Central memory CD4-positive, alpha-beta T cell (primary cell): ENCODE results near the gene STAC.
"Not testable (repeated sequence)": the region's sequence is repeated elsewhere in the genome, so short reads cannot be mapped to it uniquely, and the experiment has no call there.

Source experiments
- DNase-seq: peaks from one replicate; pipeline ENCODE4 v3.0.0; 2022

The STAC gene

DNA sequence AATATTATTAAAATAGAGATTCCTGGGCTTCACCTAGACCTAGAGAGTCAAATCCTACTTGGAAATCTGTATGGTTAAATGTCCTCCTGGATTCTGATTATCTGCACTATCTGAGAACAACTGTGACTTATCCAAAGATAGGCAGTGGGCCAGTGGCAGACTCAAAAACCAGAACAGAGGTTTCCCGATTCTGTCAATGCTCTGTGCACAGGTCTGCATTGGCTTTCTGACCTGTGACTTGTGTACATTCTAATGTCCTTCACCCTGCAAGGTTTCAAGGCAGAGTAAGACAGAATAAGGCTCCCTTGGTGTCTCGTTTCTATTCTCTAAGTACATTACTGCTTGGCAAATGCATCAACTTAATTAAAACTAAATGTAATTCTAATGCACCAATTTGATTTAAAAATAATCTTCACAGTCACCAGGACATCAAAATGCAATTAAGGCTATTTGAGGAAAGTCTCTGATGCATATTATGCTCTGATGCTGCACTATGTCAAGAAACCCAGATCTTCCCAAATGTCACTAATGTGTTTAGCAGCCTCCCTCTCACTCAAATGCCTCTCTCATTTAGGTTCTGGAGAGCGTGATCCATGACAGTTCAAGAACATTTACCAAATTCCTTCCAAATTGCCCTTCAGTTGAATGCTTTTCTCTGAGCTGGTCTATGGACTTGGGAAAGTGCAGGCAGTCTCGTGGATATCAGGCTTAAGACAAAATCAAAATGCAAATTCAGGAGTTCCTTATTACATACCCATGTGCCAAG, 140.1 kb downstream of the STAC start:
- no peak for DNase-seq

DNA sequence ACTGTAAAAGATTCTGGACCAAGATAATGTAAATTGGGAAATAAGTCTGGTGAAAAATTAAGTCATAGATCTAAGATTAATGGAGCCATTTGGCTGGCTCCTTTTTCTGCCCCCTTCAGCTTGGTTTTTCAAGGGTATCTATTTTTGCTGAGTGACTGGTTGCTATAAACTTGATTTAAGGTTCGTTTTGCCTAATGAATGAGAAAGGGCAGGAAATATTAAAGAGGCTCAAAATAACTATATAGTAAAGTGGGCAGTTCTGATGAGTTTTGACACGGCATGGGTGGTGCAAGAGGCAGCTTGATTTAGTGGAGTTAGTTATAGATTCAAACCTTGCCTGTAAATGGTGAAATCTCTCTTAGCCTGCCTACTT, 140.7 kb downstream of the STAC start:
- DNase-seq = no peak

DNA sequence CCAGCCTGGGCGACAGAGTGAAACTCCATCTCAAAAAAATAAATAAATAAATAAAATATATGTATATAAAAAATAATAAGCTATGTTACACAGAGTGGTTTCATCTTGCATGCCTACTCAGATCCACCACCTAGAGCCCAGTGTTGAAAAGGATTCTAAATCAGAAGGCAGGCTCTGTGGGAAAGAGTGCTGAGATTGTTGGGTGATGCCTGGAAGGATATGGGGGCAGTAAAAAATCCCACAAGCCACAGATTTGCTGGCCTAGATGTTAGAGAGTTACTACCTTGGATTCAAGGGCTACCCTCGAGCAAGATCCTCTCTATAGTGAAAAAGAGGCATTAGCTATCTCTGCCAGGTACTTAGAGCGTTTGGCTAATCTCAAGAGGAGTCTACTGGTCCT, 144.3 kb downstream of the STAC start:
- DNase-seq = no peak

DNA sequence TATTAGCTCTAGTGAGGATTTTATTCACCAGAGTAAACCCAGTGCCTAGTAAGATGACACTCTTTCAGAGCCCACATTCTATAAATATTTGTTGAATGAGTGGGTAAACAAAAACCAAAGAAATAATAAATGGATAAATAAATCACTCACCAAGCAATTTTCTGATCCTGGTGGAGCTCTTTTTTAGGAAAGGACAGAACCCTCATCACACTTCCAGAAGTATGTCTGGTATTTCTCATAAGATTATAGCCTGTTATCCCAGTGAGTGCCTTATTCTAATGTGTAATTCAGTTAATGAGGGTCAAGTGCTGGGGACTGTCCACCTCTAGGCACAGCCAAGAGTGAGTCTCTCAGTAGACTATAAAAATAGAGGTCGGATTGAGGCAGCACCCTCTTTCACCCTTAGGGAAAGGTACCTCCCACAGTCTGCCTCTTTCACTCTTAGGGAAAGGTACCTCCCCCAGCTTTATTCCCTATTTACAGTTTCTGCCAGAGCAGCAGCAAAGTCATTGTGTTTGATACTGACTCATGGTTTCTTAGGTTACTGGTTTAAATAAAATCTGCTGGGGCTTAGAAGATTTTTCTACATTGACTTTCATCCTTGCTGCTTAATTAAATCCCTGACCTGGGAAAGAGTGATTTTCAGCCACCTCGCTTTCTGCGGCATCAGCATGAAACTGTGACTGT, 145.0 kb downstream of the STAC start:
- DNase-seq = no peak

DNA sequence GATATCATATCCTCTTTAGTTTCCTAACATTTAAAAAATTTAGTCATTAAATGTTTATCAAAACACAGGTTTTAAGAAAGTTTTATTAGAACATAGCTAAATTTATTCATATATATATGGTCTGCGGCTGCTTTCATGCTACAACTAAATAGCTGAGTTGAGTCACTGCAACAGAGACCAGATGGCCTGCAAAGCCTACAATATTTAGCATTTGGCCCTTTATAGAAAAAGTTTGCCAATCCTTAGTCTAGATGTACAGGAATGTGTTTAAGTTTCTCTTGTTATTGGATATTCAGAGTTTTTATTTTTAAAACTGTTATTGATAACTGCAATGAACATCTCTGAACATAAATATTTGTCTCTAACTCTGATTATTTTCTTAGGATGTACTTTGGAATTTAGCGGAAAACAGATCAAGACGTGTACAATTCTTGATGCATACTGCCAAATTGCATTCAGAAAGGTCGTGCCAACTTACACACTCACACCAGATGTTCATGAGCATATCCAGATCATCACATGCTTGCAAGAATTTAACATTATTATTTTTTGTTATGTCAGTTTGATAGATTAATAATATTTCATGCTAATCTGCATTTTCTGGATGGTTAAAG, 157.9 kb downstream of the STAC start:
- DNase-seq = no peak

DNA sequence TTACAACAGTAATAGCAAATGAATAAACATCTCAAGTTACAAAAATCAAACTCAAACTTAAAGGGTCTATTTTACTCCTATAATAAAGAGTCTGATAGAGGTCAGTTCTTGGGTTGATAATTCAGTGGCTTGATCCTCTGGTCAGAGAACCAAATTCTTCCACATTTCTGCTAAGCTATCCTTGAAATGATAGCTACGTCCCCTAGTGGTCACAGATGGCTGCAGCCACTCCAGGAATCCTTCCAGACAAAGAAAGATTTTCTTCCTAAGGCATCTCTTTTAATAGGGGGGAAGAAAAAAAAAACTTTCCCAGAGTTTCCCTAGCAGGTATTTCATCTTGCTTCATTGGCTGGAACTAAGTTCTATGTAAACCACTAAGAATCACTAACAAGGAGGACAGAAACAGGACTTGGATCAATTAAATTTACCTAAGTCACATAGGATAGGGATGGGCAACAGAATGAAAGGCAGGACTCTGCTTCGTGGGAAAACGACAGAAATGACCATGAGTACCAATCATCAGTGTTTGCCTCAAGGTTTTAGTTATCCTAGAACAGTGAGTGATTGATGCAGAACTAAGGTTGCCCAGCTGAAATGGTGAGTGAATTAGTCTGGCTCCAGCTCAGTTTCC, 160.7 kb downstream of the STAC start:
- DNase-seq = no peak

DNA sequence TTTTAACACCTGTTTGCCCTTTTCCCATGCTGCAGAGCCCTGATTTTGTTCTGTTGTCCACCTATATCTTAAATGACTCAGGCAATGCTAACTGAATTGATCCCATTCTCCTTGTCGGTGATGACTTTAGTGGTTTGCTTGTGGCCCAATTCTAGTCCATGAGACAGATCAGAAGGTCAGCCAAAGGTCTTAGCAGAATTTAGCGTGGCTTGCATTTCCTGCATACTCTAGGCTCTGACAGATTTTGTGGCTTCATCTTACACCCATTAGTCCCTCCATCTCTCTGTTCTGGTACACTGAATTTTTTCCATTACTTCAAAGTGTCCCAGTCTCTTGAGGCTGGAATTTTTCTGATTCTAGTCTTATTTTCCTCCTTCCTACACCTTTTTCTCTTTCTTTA, 161.9 kb downstream of the STAC start:
- no peak for DNase-seq

DNA sequence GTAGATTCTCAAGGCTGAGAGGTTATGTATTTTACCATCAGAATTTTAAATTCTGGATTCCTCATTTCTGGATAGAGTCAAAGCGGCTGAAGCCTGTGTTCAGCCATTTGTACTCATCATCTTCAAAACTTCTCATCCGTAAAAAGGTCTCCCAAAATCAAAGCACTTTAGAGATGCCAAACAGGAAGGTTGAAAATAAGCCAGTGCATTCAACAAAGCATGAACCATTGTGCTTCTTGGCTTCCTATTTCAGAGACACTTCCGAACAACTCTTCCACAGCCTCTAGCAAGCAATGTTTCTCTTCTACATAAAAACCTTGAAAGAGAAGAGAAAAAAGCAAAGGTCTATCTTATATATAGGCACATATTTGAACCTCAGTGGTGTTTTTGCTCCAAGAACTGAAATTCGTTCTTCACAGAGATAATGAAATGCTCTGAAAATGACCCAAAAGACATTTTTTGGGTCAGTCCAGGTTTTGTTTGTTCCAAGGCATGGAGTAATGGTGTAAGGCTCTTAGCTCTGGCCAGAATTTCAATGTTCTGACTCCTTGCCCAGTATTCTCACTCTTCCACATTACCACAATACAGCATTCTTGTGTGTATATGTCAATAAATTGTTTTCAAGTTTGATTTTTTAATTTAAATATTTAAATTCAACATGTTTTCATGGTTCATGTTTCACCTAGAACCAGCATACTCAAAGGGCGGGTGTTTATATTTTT, 163.1 kb downstream of the STAC start:
- DNase-seq = no peak

DNA sequence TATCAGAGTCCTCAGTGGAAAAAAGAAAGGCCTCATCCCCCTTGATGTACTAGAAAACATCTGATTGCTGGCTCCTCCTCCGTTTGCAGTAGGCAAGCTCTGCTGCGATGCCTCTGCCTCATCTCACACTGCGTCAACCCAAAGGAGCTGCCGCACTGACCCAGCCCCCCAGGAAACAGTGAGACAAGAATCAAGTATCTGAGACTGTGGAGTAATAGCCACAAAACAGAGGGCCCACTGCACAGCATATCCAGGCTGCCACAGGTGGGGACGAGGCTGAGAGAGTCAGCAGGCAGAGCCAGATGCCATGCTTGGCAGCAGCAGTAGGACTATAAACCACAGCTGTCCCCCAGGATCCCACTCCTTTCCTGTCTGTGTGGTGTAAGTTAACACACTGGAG, 165.9 kb downstream of the STAC start:
- no peak for DNase-seq

DNA sequence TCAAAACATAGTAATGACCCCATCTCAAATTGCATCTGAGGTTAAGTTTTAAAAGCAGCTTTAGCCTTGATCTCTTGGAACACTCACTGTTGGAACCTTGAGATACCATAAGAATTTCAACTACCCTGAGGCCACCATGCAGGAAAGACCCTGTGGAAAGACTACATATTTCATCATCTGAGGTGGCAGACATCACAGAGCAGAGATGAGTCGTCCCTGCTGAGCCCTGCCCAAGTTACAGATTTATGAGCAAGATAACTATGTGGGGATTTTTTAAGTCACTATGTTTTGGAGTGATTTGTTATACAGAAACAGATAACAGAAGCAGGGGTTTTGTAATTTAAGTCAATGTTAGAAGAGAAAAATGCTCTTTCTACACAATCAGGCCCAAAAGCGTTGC, 168.4 kb downstream of the STAC start:
- DNase-seq = no peak

DNA sequence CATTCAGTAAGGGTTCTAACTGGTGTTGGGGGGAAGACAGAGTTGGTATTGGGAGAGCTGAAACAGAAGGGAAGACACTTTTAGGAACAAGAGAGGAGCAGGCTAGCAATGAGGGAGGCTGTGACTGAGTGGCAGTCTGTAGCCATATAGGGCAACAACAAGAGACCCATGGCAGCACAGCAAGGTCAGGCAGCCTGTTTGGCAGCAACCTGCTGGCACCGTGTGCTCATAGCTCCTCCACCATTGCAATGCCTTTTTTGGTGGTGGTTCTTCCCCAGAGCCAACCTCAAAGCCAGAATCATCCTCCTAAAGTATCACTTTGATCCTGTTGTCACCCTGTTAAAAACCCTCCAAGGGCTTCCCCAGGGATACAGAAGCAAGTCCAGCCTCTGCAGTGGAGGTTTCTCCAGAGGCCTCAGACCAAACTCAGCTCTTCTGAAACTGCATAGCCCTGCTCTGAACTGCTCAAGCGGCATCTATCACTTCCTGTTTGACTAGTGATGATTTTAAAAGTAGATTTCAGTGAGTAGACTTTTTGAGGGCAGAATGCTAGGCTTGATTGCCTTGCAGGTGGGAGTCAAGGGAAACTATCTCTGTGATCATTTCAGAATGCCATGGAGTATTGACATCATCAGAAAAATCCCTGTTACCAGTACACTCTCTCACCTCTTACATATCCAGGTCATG, 176.9 kb downstream of the STAC start:
- DNase-seq = no peak

DNA sequence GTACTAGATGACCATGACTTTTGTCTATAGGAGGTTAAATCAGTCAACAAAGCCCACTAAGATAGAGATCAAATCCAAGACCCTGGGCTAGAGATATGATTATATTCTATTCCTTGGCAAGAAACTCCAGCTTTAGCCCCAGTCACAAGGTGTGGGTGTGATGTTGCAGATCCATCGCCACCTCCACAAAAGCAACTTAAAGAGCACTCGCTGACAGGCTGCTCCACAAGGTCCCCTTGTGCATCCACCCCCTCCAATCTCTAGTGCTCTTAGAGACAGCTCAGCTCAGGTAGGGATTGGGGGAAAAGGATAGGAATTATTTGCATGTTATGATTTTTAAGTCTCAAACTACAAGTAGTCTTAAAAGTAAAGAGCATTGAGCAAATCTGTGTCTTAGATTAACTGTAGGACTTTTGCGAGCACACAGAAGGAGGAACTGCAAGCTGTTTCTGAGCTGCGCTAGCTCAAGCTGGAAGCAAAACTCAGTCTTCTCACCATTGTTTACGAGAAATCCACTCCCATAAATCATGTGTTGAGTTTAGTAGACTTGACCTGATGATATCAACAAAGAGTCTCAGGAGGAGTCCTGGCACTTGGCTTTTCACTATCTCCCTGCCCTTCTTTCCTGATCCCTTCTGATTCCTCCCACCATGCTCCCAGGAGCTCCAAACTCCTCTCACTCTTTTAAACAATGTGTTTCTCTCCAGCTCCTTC, 177.6 kb downstream of the STAC start:
- DNase-seq = no peak

DNA sequence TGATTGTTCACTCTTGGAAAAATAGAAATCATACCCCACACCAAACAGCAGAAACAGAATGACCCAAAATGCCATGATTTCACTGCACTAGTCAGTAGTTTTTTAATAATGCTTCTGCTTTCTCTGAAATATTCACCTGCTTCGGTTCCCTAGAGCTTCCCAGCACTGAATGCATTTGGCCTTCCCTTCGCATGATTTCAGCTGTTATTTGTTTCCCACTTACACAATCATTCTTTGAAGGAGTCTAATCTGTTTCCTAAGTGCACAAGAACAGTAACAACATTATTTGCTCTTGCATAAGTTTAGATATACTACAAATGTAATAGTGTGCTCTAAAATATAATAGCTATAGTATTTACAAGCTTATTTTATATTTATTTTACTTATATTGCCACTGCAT, 178.7 kb downstream of the STAC start:
- DNase-seq = no peak

DNA sequence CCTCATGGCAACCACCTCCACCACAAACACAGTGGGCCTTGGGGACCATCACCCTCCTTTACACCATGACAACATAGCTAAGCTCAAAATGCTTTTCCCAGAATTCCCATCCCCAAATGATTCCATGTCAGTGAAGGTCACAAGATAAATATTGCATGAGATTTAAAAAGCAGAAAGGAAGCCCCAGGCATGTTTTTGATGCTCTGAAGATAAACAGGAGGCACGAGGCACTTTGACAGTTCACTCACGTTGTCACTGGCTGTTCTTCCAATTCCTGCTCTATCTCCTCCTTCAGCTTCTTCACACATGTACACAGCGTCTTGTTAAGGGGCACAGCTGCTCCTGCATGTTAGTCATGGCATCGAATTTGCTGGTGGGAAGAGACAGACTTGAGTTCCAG, 180.4 kb downstream of the STAC start:
- no peak for DNase-seq

DNA sequence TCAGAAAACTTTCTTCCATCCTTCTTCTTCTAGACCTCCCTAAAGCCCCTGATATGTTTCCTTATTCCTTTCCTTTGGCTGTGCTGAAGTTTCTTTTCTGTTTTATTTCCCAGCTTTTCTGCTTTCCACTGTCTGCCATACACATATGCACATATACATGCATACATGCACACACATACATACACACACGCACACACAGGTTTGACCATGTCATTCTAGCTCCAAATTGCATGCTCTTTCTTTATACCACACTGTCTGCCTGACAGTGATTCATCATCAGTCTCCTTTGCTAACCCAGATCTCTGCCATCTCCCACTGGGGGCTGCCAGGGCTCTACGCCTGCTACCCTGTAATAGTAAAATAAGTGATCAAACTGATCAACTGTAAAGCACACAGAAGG, 181.3 kb downstream of the STAC start:
- DNase-seq = no peak

DNA sequence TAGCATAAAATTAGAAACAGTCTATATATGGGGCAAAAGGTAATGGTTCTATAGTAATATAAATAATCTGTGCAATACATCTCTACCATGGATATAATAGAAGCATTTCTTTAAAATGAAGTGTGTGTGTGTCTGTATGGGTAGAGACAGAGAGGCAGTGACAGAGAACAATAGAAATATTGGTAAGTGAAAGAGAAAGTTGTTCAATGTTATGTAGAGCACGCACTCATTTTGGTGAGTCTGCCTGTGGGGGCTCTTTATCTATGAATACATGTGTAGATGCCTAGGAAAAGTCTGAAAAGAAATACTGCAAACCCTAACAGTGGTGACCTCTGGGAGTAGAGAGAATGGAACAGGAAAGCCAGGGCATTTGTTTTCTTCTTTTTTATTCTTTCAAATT, 182.6 kb downstream of the STAC start:
- DNase-seq = no peak

DNA sequence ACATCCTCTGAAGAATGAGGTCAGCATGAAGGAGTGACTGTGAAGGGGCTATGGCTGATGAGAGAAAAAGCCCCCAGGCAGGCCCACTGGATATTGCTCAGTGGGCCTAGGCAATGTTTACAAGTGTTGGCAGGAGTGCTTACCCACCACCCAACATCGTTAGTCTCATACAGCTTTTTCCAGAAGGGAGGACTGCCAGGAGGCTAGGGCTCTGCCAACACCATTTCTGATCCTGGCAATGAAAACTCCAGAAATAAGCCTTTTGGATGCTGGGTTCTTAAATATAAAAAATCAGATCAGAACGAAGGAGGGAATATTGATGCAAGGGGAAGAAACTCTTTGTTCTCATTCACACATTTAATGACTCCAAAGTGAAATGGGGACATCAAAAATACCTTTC, 194.9 kb downstream of the STAC start:
- no peak for DNase-seq

DNA sequence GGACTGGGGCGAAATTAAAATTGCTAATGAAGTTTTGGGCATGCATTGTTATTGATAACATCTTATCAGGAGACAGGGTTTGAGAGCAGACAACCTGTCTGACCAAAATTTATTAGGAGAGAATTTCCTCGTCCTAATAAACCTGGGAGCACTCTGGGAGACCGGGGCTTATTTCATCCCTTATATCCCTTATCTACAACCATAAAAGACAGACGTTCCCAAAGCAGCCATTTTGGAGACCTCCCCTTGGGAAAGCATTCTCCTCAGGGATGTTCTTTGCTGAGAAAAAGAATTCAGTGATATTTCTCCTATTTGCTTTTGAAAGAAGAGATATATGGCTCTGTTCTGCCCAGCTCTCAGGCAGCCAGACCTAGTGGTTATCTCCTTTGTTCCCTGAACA, 198.1 kb downstream of the STAC start:
- not testable (repeated sequence) for DNase-seq

DNA sequence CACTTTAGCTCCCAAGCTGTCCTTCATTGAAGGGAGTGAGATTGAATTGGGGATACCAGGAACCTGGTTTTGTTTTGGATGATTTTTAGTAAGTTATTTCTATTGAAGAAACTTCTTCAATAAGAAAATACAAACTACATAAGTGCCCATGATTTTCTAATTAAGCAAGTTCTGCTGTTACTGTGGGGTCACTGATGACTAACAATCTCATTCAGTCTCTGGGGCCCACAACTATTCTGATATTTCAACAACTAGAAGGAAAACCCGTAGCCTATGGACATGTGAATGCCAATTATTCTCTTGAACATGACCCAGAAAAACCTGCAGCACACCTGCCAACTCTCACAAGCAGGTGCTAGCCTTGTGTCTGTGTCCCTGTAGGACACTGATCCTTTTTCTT, 199.4 kb downstream of the STAC start:
- no peak for DNase-seq

DNA sequence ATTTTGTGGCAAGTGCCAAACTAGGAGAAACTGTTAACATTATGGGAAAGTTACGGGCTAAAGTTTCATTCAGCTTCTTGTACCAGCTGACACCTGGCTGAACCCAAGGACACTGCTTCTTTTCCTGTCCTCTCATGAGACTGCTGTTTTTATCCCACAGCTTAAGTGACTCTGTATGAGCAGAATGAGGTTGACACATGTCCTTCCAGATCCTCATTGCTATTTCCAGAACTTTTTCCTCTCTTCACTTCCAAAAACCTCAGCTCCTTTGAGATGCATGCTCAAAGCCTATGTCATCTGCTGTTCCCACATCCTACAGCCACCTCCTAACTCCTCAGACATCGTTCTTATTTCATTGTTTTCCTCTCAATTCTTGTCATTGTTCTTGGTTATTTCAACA, 200.4 kb downstream of the STAC start:
- no peak for DNase-seq

DNA sequence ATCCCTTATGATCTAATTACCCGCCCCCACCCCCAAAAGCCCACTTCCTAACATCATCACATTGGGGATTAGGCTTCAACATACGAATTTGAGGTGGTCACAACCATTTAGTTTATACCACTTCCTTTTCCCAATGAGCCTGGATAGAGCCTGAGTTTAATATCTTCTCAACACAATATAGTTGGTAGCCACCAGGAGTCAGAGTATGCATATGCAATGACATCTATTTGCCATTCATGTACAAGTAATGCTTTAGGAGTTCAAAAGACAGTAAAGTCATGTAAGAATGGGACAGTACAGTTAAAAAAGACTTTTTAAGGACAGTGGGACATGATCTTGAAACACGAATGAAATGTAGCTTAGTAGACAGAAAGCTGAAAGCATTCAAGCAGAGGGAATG, 211.7 kb downstream of the STAC start:
- DNase-seq = no peak

DNA sequence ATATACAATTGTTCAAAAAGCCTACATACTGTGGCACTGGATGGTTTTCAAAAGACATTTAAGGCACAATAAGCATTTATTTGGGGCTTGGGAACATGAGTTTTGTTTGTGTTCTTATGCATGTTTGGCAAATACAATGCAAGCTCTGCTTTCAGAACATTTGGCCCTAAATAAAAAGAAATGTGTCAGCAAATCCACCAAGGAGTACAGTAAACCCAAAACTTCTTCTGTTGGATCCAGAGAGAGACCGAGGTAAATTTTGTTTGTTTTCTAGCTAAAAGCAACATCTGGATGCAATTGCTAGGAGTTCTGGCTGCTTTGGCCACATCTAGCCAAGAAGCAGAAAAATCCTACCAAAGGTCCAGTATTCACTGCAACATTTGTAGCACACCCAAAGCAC, 215.2 kb downstream of the STAC start:
- DNase-seq = no peak
